Left lobe of liver (tissue), 2 donors: ENCODE results near the gene LSP1. TPM values are rescaled to one million over a fixed set of nuclear protein-coding genes. Genes with fewer than 3 reads are reported as not detected.

Experiments
- ATAC-seq: fragments of 200-7000 bp; cut with Tn5 transposase; one replicate; pipeline ENCODE4 v1.9.1; 2020; ENCODE audit warnings: mild to moderate bottlenecking, moderate library complexity
- DNase-seq: peaks from one replicate; pipeline ENCODE4 v3.0.0-alpha.2; 2020; ENCODE audit warnings: low spot score
- total RNA-seq: library from RNA; stranded (reverse); gene quantifications from one replicate; pipeline ENCODE4 v1.2.1, GENCODE V29; 2021
- donor health status: DM: no; HTN: no; CAD: no; lungs with moderate emphysema.
- donor health status: DM: no; HTN: yes; CAD: no.

Gene LSP1
- total RNA-seq, 1 donor from 2014 or later: 3.6 TPM

DNA sequence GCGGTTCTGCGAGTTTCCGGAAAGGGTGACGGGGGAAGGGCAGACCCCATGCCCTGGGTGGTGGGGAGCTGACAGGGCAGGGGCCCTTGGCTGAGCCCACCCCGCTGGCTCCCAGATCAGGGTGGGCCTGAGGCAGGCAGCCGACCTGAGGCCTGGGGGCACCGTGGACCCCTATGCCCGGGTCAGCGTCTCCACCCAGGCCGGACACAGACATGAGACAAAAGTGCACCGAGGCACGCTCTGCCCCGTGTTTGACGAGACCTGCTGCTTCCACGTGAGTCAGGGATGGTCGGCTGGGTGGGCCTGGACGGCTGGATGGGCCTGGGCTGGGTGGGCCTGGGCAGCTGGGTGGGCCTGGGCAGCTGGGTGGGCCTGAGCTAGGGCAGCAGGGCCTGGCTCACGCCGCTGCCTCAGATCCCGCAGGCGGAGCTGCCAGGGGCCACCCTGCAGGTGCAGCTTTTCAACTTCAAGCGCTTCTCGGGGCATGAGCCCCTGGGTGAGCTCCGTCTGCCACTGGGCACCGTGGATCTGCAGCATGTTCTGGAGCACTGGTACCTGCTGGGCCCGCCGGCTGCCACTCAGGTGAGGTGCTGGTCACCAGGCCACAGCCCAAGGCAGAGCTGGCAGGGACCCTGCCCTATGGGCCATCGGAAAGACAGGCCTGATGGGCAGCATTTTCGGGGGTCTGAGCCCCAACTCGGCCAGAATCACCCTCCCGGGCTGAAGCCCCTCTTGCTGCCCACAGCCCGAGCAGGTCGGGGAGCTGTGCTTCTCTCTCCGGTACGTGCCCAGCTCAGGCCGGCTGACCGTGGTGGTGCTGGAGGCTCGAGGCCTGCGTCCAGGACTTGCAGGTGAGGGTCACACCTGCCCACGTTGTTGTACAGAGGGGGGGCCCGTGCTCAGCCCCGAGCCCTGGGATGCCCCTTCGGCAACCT is 16.6 kb upstream of the LSP1 start:
- ATAC-seq (no peak), DNase-seq (no peak)

- no peak for DNase-seq
- ATAC-seq: peak; percentile 48
These were observed 15.5 kb upstream of the LSP1 start for GRCh38 chr11:1837171-1838076.

GRCh38 chr11:1838077-1838425 is 14.8 kb upstream of the LSP1 start:
- no peak for DNase-seq
- ATAC-seq: no peak

DNA sequence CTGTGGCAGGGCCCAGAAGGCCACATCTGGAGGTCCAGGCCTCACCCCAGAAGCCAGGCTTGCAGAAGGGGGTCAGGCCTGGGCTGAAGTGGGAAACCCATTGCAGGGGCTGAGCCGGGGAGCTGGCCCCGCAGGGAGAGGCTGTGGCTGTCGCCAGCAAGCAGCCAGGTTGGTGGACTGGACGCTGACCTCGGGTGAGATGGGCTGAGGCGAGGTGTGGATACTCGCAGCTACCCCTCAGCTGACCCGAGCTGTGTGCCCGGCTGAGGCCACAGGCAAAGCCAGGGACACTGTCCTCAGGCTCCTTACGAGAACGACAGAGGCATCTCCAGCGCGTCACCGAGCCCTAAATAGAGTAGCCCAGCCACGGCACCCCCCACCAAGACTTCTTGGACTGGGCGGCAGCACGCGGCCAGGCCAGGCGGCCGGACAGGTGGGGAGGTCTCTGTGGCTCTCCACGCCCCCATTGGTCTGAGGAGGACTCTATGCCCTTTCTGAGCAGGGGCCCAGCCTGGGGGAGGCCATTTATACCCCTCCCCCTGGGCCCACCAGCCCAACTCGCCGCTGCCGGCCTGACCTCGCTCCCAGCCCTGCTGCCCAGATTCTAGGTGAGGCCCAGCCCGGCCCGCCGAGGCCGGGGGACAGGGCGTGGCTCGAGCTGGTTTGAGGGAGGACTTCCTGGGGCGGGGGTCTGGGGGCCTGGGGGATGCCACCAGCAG is 14.3 kb upstream of the LSP1 start, which contains the start of gene TNNI2:
TSS of gene TNNI2 (plus strand) at position 556 of the 719 bp plus-strand sequence. CDS start 716 bp downstream, outside the sequence.
- ATAC-seq (no peak), DNase-seq (no peak)

- no peak for ATAC-seq
- no peak for DNase-seq
These were observed 13.5 kb upstream of the LSP1 start for GRCh38 chr11:1839204-1839923.

DNA sequence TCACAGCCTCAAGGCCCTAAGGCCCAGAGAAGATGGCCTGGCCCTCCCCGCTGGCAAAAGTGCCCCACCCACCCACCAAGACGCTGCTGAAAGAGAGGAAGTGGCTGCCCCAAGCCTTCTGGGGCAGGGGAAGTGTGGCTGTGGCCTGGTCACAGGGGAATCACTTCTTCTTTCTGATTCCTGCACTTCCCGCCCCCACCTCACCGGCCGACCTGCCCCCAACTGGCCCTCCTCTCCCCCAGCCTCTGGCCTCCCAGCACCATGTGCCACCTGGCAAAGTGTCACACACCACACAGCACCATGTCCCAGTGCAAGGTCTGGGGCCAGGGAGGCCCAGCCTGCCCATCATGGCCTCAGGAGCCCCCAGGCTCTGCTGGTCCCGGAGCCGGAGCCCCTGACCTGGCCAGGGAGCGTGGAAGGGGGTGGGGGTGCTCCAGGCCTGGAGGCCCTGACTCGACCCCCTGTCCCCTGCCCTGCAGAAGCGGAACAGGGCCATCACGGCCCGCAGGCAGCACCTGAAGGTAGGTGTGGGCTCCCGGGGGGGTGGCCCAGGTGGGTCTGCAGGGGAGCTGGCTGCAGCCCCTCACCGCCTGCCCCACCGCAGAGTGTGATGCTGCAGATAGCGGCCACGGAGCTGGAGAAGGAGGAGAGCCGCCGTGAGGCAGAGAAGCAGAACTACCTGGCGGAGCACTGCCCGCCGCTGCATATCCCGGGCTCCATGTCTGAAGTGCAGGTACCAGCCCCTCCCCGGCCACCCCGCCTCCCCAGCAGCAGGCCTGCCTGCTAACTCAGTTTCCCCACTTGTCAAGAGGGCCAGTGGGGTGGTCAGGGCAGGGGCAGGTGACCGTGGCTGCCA is 12.7 kb upstream of the LSP1 start:
- DNase-seq (no peak), ATAC-seq (peak; percentile 17)

GRCh38 chr11:1840780-1841480 is 12.0 kb upstream of the LSP1 start:
- DNase-seq (no peak), ATAC-seq (no peak)

DNA sequence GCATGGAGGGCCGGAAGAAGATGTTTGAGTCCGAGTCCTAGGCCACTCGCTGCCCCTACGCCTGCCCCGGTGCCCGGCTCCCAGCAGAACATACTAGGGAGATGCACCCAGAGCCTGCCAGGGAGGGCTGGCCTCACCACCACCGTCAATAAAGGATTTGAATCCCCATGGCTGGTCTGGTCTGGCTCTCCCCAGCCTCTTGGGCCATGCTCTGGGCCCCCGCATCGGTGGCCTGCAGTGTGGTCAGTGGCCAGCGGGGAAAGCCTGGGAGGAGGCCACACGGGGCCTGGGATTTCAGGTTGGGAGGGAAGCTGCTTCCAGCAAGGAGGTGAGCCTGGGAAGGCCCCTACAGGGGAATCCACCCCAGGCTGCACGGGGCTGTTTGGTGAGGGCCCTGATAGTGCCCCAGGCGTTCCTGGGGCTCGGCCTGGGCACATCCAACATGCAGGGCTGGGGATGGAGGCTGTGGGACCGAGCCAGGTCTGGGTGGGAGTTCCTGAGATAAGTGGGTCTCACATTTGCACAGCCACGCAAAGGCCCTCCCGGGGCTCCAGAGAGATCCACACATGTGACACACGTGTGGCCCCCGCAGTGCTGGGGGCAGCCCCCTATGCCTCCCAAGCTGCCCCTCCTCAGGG is 11.3 kb upstream of the LSP1 start:
- DNase-seq (no peak), ATAC-seq (no peak)

GRCh38 chr11:1842149-1843097 is 10.5 kb upstream of the LSP1 start:
- ATAC-seq: peak; percentile 52

GRCh38 chr11:1843098-1843473 is 9.8 kb upstream of the LSP1 start:
- ATAC-seq: no peak
- DNase-seq: no peak

More at GRCh38 chr11:1842149-1843097, 10.5 kb upstream of the LSP1 start:
- DNase-seq: peak; percentile 65

DNA sequence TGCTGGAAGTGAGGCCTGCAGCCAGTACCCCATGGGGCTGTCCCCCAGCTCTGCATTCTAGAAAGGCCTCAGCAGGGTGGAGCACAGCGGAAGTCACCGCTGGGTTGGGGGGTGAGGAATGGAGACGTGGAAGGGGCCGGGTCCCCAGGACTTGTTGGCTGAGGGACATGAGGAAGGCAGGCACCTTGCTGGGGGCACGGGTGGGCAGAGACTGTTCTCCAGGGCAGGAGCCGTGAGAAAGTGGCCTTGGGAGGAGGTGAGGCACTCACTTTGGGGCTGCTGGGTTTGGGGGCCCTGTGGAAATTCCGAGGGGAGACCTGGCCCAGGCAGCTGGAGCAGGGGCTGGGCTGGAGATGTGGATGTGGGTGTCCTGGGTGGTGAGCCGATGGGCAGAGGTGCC is 9.1 kb upstream of the LSP1 start:
- DNase-seq (no peak), ATAC-seq (no peak)

GRCh38 chr11:1844221-1845094 is 8.4 kb upstream of the LSP1 start:
- DNase-seq: no peak
- peak; percentile 63 for ATAC-seq

GRCh38 chr11:1845095-1845429 is 7.8 kb upstream of the LSP1 start:
- ATAC-seq (no peak), DNase-seq (no peak)

DNA sequence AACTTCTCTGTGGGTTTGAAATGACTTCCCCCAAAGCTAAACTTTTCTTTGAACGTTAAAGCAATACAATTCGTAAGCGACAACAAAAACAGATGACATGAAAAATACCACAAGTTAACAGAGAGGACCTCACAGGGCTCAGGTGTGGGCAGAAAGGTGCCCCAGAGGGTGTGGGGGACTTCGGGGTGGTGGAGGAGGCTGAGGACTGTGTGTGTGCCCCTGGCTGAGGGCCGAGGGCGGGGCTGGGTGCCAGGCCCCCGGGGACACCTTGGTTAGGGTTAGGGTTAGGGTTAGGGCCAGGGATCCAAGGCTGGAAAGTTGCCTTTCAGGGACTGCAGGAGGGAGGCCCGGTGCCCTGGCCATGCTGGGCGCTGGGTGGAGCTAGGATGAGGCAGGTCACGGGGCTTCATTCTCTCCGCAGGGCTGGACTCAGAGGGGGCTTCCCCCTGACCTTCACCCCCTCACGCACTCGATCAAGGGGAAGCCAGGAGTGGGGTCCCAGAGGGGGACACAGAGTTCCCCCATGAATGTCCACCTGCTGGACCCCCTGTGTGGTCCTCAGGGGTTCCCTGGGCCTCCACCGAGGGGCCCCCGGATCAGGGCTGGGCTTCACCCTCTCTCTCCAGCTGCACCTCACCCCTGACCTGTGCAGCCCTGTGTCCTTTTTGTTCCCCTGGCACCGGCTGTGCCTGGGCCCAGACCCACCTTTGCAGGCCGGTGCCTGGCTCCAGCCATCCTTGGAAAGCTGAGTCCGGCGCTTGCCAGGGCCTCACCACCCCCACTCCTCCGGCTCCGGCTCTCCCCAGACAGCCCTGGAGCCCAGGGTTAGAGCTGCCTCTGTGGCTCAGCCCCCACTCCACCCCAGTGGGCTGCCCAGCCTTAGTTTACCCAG is 7.1 kb upstream of the LSP1 start:
- ATAC-seq (no peak), DNase-seq (no peak)

- ATAC-seq (no peak), DNase-seq (no peak)
These were observed 6.4 kb upstream of the LSP1 start for GRCh38 chr11:1846453-1846932.
